HepG2 (cell line): ENCODE data around the gene QSOX1. TPM values are rescaled to one million over a fixed set of nuclear protein-coding genes. Genes with fewer than 3 reads are reported as not detected.

Source experiments
- ATAC-seq: fragments of 200-7000 bp; cut with Tn5 transposase; 3 replicates; pipeline ENCODE4 v1.9.1; 2020; ENCODE audit warnings: mild to moderate bottlenecking, moderate library complexity
- BruUV-seq: library from RNA; stranded (reverse); fragments of 400-500 nt; replicated peaks from 2 replicates; lab custom pipeline; 2021; lab: Mats Ljungman, UMichigan
- CTCF ChIA-PET: fragments of 300-600 bp; formaldehyde crosslinking; extraction: SDS; loops from one replicate; lab custom pipeline; 2021; ENCODE audit warnings: low total read pairs, inconsistent platforms, low intra/inter-chr PET ratio; lab: Yijun Ruan, JAX
- POLR2A ChIA-PET: fragments of 350-600 bp; sonication (Branson Sonifier 250); formaldehyde crosslinking; loops from one replicate; lab custom pipeline; 2020; ENCODE audit warnings: antibody characterized with exemption, inconsistent platforms; lab: Yijun Ruan, JAX
- DNase-seq: peaks from one replicate; pipeline ENCODE4 v3.0.0-alpha.2; 2015; ENCODE audit warnings: low spot score
- FAIRE-seq: peaks from 3 replicates; lab custom pipeline; 2011; peaks lifted over from hg19 to GRCh38; lab: Jason Lieb, UNC
- H2AFZ ChIP-seq: one replicate; pipeline ENCODE4 v1.6.1; 2011; ENCODE audit warnings: low read length, inconsistent platforms
- H3K27ac ChIP-seq: fragments of 300-600 bp; 3 replicates; pipeline ENCODE4 v1.8.0; 2011; ENCODE audit warnings: mixed run types, mild to moderate bottlenecking, mixed read lengths, low read length, inconsistent platforms; ENCODE audit not compliant: insufficient read depth; ENCODE audit errors: extremely low read length
- H3K27me3 ChIP-seq, 2 experiments: fragments of 200-600 bp in 1 of 2; 2 replicates in 1 of 2; 3 replicates in 1 of 2; pipeline versions ENCODE4 v1.6.0 to v1.8.0; 2011; ENCODE audit warnings: low read length in 2 of 2, mild to moderate bottlenecking in 2 of 2, moderate library complexity in 2 of 2, inconsistent platforms in 1 of 2; ENCODE audit not compliant: insufficient read depth in 2 of 2, control insufficient read depth in 1 of 2
- H3K36me3 ChIP-seq, 2 experiments: fragments of 200-600 bp in 1 of 2; replicated peaks in 1 of 2; 2 replicates in 1 of 2; 3 replicates in 1 of 2; pipeline versions ENCODE4 v1.5.1 to v1.8.0; 2011; ENCODE audit warnings: low read length in 2 of 2, inconsistent platforms in 1 of 2; ENCODE audit not compliant: insufficient read depth in 2 of 2, control insufficient read depth in 1 of 2
- H3K4me1 ChIP-seq: 2 replicates; pipeline ENCODE4 v1.5.1; 2012; ENCODE audit warnings: low read length, inconsistent platforms; ENCODE audit not compliant: insufficient read depth
- H3K4me2 ChIP-seq: 2 replicates; pipeline ENCODE4 v1.6.0; 2011; ENCODE audit warnings: low read depth, low read length, inconsistent platforms
- H3K4me3 ChIP-seq, 3 experiments: fragments of 200-600 bp in 1 of 3; sonication (generic), shearing (Covaris generic) in 1 of 3; replicated peaks in 1 of 3; 2 replicates each; pipeline ENCODE4 v1.5.1; 2011 to 2016; ENCODE audit warnings: low read length in 3 of 3, inconsistent platforms in 2 of 3, low read depth in 2 of 3, mild to moderate bottlenecking in 2 of 3, control low read depth in 1 of 3, mixed read lengths in 1 of 3; ENCODE audit not compliant: insufficient read depth in 1 of 3
- H3K79me2 ChIP-seq: one replicate; pipeline ENCODE4 v1.6.1; 2011; ENCODE audit warnings: low read length, inconsistent platforms; ENCODE audit not compliant: insufficient read depth
- H3K9ac ChIP-seq: 2 replicates; pipeline ENCODE4 v1.6.0; 2011; ENCODE audit warnings: mild to moderate bottlenecking, low read depth, low read length, inconsistent platforms; ENCODE audit not compliant: insufficient read depth
- H3K9me3 ChIP-seq: 2 replicates; pipeline ENCODE4 v1.5.1; 2012; ENCODE audit warnings: mild to moderate bottlenecking, low read length
- H4K20me1 ChIP-seq: 2 replicates; pipeline ENCODE4 v1.6.0; 2011; ENCODE audit warnings: inconsistent platforms, mild to moderate bottlenecking, low read length, moderate library complexity; ENCODE audit not compliant: insufficient read depth
- BCL3 ChIP-seq: sonication (generic); formaldehyde crosslinking; IDR thresholded peaks from 2 replicates; pipeline ENCODE4 v1.5.1; 2020; ENCODE audit warnings: mild to moderate bottlenecking, missing genetic modification reagents, moderate library complexity
- DBP ChIP-seq: sonication (generic); formaldehyde crosslinking; IDR thresholded peaks from 2 replicates; pipeline ENCODE4 v1.4.0; 2020; ENCODE audit warnings: missing genetic modification reagents; ENCODE audit errors: not compliant biosample characterization
- MIXL1 ChIP-seq: IDR thresholded peaks from 2 replicates; pipeline ENCODE4 v1.6.1; 2016
- NBN ChIP-seq: fragments of 450-650 bp; conservative IDR thresholded peaks from 2 replicates; pipeline ENCODE4 v1.6.1; 2017
- PBX2 ChIP-seq: IDR thresholded peaks from 2 replicates; pipeline ENCODE4 v1.6.1; 2016; ENCODE audit warnings: control low read depth
- STAG1 ChIP-seq: sonication (generic); formaldehyde crosslinking; IDR thresholded peaks from 2 replicates; pipeline ENCODE4 v1.4.0; 2020; ENCODE audit warnings: missing genetic modification reagents
- UBTF ChIP-seq: sonication (generic); formaldehyde crosslinking; IDR thresholded peaks from 2 replicates; pipeline ENCODE4 v1.4.0; 2020; ENCODE audit warnings: mild to moderate bottlenecking, missing genetic modification reagents
- ZBTB25 ChIP-seq: IDR thresholded peaks from 2 replicates; pipeline ENCODE4 v1.6.1; 2018; ENCODE audit warnings: missing genetic modification reagents
- ZMYM4 ChIP-seq: sonication (generic); formaldehyde crosslinking; IDR thresholded peaks from 2 replicates; pipeline ENCODE4 v1.8.1; 2023; ENCODE audit warnings: mild to moderate bottlenecking, missing genetic modification reagents
- ZNF280B ChIP-seq: sonication (generic); formaldehyde crosslinking; IDR thresholded peaks from 2 replicates; pipeline ENCODE4 v1.5.0; 2020; ENCODE audit warnings: missing genetic modification reagents, mild to moderate bottlenecking, borderline replicate concordance
- ZNF34 ChIP-seq: sonication (generic); formaldehyde crosslinking; IDR thresholded peaks from 2 replicates; pipeline ENCODE4 v1.4.0; 2020; ENCODE audit warnings: mild to moderate bottlenecking, missing genetic modification reagents, borderline replicate concordance
- ZNF468 ChIP-seq: sonication (generic); formaldehyde crosslinking; IDR thresholded peaks from 2 replicates; pipeline ENCODE4 v1.8.0; 2022; ENCODE audit warnings: mild to moderate bottlenecking, moderate library complexity, missing genetic modification reagents
- ZNF530 ChIP-seq: sonication (generic); formaldehyde crosslinking; IDR thresholded peaks from 2 replicates; pipeline ENCODE4 v1.5.0; 2020; ENCODE audit warnings: low read depth, mild to moderate bottlenecking, missing genetic modification reagents
- ZNF841 ChIP-seq: sonication (generic); formaldehyde crosslinking; IDR thresholded peaks from 2 replicates; pipeline ENCODE4 v1.8.1; 2023; ENCODE audit warnings: missing genetic modification reagents, borderline replicate concordance
- ZNF878 ChIP-seq: sonication (generic); formaldehyde crosslinking; IDR thresholded peaks from 2 replicates; pipeline ENCODE4 v1.8.1; 2023; ENCODE audit warnings: mild to moderate bottlenecking, missing genetic modification reagents, moderate library complexity
- WGBS: methylation state at CpG from one replicate; pipeline ENCODE4 v1.1.6; 2017; ENCODE audit warnings: low lambda C conversion rate; 5-methylcytosine and 5-hydroxymethylcytosine counted together
- in situ Hi-C: cut with HindIII; loops from 2 replicates; pipeline ENCODE4 v1.10.0; 2017; ENCODE audit warnings: low pct_unique_long_range_greater_than_20kb; ENCODE audit not compliant: extremely low pct_ligation_motif_present
- intact Hi-C: fragments of 100-400 bp; cut with micrococcal nuclease; formaldehyde crosslinking; loops from one replicate; pipeline ENCODE4 v1.10.0; 2022; ENCODE audit not compliant: unreplicated experiment
- polyA plus RNA-seq, 8 experiments: library from polyadenylated mRNA; depleted of rRNA in 3 of 8; stranded (reverse) in 7 of 8; unstranded in 1 of 8; fragments of >200 nt; fragmentation: Illumina TruSeq in 4 of 8; extraction: Trizol in 4 of 8; gene quantifications; 2 replicates each; pipeline versions ENCODE4 v1.2.1 to v1.2.3, GENCODE V29; 2011 to 2016; ENCODE audit warnings: low read depth in 4 of 8, missing spikeins in 1 of 8, mixed read lengths in 1 of 8; ENCODE audit not compliant: insufficient read depth in 1 of 8
- total RNA-seq, 5 experiments: library from RNA; depleted of rRNA; stranded (reverse); fragments of >200 nt; fragmentation: Illumina TruSeq; extraction: Trizol; gene quantifications; 2 replicates each; pipeline ENCODE4 v1.2.3, GENCODE V29; 2016; ENCODE audit warnings: low read depth in 1 of 5

QSOX1 gene
- total and polyA plus RNA-seq, 2 of the 13 experiments (the other 11 are each of a cell fraction or from before 2014, with no cell fraction given) = 6.8 to 40.2 TPM

- TF ChIP-seq ZNF34 (CRISPR knock-in tag) = no peak
Measured at GRCh38 chr1:180170546-180171151, 16.0 kb downstream of the QSOX1 start (continued).

- Histone ChIP-seq H4K20me1 (no peaks in the 10 kb centered on the region), H3K79me2 (no peaks in the 10 kb centered on the region), H3K4me1 (peaks cover 40% of the 10 kb centered on the region), H3K36me3 (no peaks in the 10 kb centered on the region), H3K4me2 (no peak overlapping the region), H3K4me3 (no peak overlapping the region), H3K27ac (no peak overlapping the region), H3K9ac (no peak overlapping the region), H2AFZ (no peak overlapping the region), H3K27me3 (no peaks in the 10 kb centered on the region), H3K9me3 (no peaks in the 10 kb centered on the region)
- 74% methylated on average over 8 of the region's 8 CpGs for WGBS
- no peak for ATAC-seq
- CTCF ChIA-PET = no interaction called here
- FAIRE-seq = no peak
- BruUV-seq = no TSS peak
- in situ Hi-C loops (loop anchor here (10.0 kb wide), 1 partner anchor 457 kb away; no protein-coding TSS in a partner anchor), intact Hi-C loops (no loop called here)
- POLR2A ChIA-PET = no interaction called here
- DNase-seq = no peak
- TF ChIP-seq BCL3 (CRISPR knock-in tag) (no peak), NBN (no peak), STAG1 (no peak), ZNF530 (no peak), ZNF468 (CRISPR knock-in tag) (no peak), PBX2 (no peak), UBTF (no peak), ZMYM4 (CRISPR knock-in tag) (no peak), DBP (CRISPR knock-in tag) (no peak), MIXL1 (CRISPR knock-in tag) (no peak), ZNF280B (CRISPR knock-in tag) (no peak), ZNF878 (CRISPR knock-in tag) (no peak), ZNF841 (CRISPR knock-in tag) (no peak), ZBTB25 (CRISPR knock-in tag) (no peak)
Measured at GRCh38 chr1:180171691-180172090, 17.0 kb downstream of the QSOX1 start.
